Endothelial cell of umbilical vein (primary cell): ENCODE data around the gene IFNL3. TPM values are rescaled to one million over a fixed set of nuclear protein-coding genes. Genes with fewer than 3 reads are reported as not detected.

Experiments used
- BruUV-seq: library from RNA; stranded (reverse); fragments of 400-500 nt; replicated peaks from 2 replicates; lab custom pipeline; 2021; lab: Mats Ljungman, UMichigan
- CTCF ChIA-PET: fragments of 300-600, 350-600 bp; sonication (Branson Sonifier 250); formaldehyde crosslinking; loops from one replicate; lab custom pipeline; 2021; ENCODE audit warnings: antibody characterized with exemption, inconsistent platforms; lab: Charles Lee
- POLR2A ChIA-PET: fragments of 300-600, 350-600 bp; sonication (Branson Sonifier 250); formaldehyde crosslinking; loops from one replicate; lab custom pipeline; 2021; ENCODE audit warnings: antibody characterized with exemption, inconsistent platforms; lab: Charles Lee
- DNase-seq: peaks from one replicate; pipeline ENCODE4 v3.0.0-alpha.2; 2011; ENCODE audit warnings: low read depth, low spot score
- FAIRE-seq: peaks from 2 replicates; lab custom pipeline; 2011; peaks lifted over from hg19 to GRCh38; lab: Jason Lieb, UNC
- H2AFZ ChIP-seq: 2 replicates; pipeline ENCODE4 v1.6.0; 2012; ENCODE audit warnings: low read depth, low read length, control low read depth, inconsistent platforms
- H3K27ac ChIP-seq: 2 replicates; pipeline ENCODE4 v1.5.1; 2011; ENCODE audit warnings: low read depth, mild to moderate bottlenecking, control low read depth, low read length, moderate library complexity; ENCODE audit not compliant: insufficient read depth
- H3K27me3 ChIP-seq, 2 experiments: 2 replicates each; pipeline versions ENCODE4 v1.6.0 to v1.6.1; 2011; ENCODE audit warnings: low read length in 2 of 2, mixed read lengths in 1 of 2; ENCODE audit not compliant: control insufficient read depth in 2 of 2, insufficient read depth in 2 of 2
- H3K36me3 ChIP-seq, 2 experiments: 2 replicates in 1 of 2; 3 replicates in 1 of 2; pipeline ENCODE4 v1.5.1; 2011; ENCODE audit warnings: low read length in 2 of 2, mild to moderate bottlenecking in 1 of 2, moderate library complexity in 1 of 2; ENCODE audit not compliant: control insufficient read depth in 2 of 2, insufficient read depth in 2 of 2; ENCODE audit errors: extremely low read depth in 1 of 2
- H3K4me1 ChIP-seq: 3 replicates; pipeline ENCODE4 v1.5.1; 2011; ENCODE audit warnings: mild to moderate bottlenecking, low read length; ENCODE audit not compliant: control insufficient read depth, insufficient read depth; ENCODE audit errors: extremely low read depth
- H3K4me2 ChIP-seq: 2 replicates; pipeline ENCODE4 v1.6.1; 2011; ENCODE audit warnings: low read length, control low read depth, mixed read lengths; ENCODE audit not compliant: insufficient read depth
- H3K4me3 ChIP-seq, 3 experiments: fragments of 200-600 bp in 1 of 3; sonication (generic), shearing (Covaris generic) in 1 of 3; replicated peaks in 1 of 3; 2 replicates each; pipeline ENCODE4 v1.5.1; 2011 to 2016; ENCODE audit warnings: control low read depth in 3 of 3, low read length in 3 of 3, mild to moderate bottlenecking in 2 of 3, inconsistent platforms in 1 of 3, low read depth in 1 of 3, moderate library complexity in 1 of 3; ENCODE audit not compliant: insufficient read depth in 1 of 3
- H3K79me2 ChIP-seq: 2 replicates; pipeline ENCODE4 v1.6.0; 2012; ENCODE audit warnings: low read length, inconsistent platforms; ENCODE audit not compliant: control insufficient read depth, insufficient read depth
- H3K9ac ChIP-seq: replicated peaks from 2 replicates; pipeline ENCODE3; 2011; ENCODE audit warnings: low read length, control low read depth; ENCODE audit not compliant: insufficient read depth; ENCODE audit errors: extremely low read depth
- H3K9me1 ChIP-seq: replicated peaks from 3 replicates; pipeline ENCODE4 v1.6.0; 2011; ENCODE audit warnings: mild to moderate bottlenecking, low read length; ENCODE audit not compliant: control insufficient read depth, insufficient read depth; ENCODE audit errors: extremely low read depth
- H3K9me3 ChIP-seq: replicated peaks from 2 replicates; pipeline ENCODE4 v1.5.1; 2012; ENCODE audit warnings: low read length, inconsistent platforms; ENCODE audit not compliant: control insufficient read depth, insufficient read depth
- H4K20me1 ChIP-seq: replicated peaks from 2 replicates; pipeline ENCODE3; 2011; ENCODE audit warnings: mild to moderate bottlenecking, low read length; ENCODE audit not compliant: control insufficient read depth, insufficient read depth; ENCODE audit errors: extremely low read depth
- CTCF ChIP-seq, 2 donors: IDR thresholded peaks; 1 replicate in 1 of 2; 2 replicates in 1 of 2; pipeline ENCODE4 v1.5.1; 2011; ENCODE audit warnings: low read length in 2 of 2, mild to moderate bottlenecking in 2 of 2, moderate library complexity in 2 of 2, control low read depth in 1 of 2, inconsistent platforms in 1 of 2, low read depth in 1 of 2; ENCODE audit not compliant: insufficient read depth in 1 of 2; ENCODE audit errors: extremely low read depth in 1 of 2
- EZH2 ChIP-seq: IDR thresholded peaks from 2 replicates; pipeline ENCODE4 v1.6.1; 2012; ENCODE audit warnings: borderline replicate concordance, low read depth, mild to moderate bottlenecking, moderate library complexity, low read length, inconsistent platforms; ENCODE audit not compliant: severe bottlenecking
- FOS ChIP-seq: IDR thresholded peaks from 2 replicates; pipeline ENCODE4 v1.6.1; 2011; ENCODE audit warnings: mild to moderate bottlenecking, low read length, moderate library complexity, borderline replicate concordance; ENCODE audit not compliant: insufficient read depth
- GATA2 ChIP-seq: IDR thresholded peaks from 2 replicates; pipeline ENCODE4 v1.7.0; 2011; ENCODE audit warnings: low read depth, mild to moderate bottlenecking, moderate library complexity, mixed read lengths, low read length; ENCODE audit not compliant: insufficient read length, insufficient read depth
- JUN ChIP-seq: IDR thresholded peaks from 2 replicates; pipeline ENCODE4 v1.6.1; 2011; ENCODE audit warnings: borderline replicate concordance, low read depth; ENCODE audit not compliant: insufficient read length, insufficient read depth
- MAX ChIP-seq: IDR thresholded peaks from 2 replicates; pipeline ENCODE4 v1.6.1; 2011; ENCODE audit not compliant: insufficient read depth, insufficient read length
- MYC ChIP-seq: IDR thresholded peaks from one replicate; pipeline ENCODE4 v1.6.1; 2011; ENCODE audit warnings: mild to moderate bottlenecking, low read depth, low read length
- POLR2A ChIP-seq: IDR thresholded peaks from 2 replicates; pipeline ENCODE4 v1.6.1; 2012; ENCODE audit warnings: low read depth, mild to moderate bottlenecking, control low read depth, low read length
- POLR2AphosphoS5 ChIP-seq: IDR thresholded peaks from 2 replicates; pipeline ENCODE4 v1.6.1; 2012; ENCODE audit warnings: low read depth, mild to moderate bottlenecking, control low read depth, low read length, moderate library complexity; ENCODE audit not compliant: insufficient read depth
- dilution Hi-C: fragments of 300-500 bp; cut with MboI; formaldehyde crosslinking; loops from one replicate; pipeline ENCODE4 v1.15.0; 2019; ENCODE audit warnings: low sequenced_read_pairs; ENCODE audit not compliant: extremely low pct_ligation_motif_present
- intact Hi-C: fragments of 100-400 bp; cut with micrococcal nuclease; formaldehyde crosslinking; loops from one replicate; pipeline ENCODE4 v1.10.0; 2022
- polyA plus RNA-seq, 4 experiments: library from polyadenylated mRNA; depleted of rRNA in 3 of 4; stranded (reverse) in 3 of 4; unstranded in 1 of 4; fragments of >200 nt; gene quantifications; 2 replicates each; pipeline versions ENCODE4 v1.2.1 to v1.2.3, GENCODE V29; 2011 to 2012; ENCODE audit warnings: missing spikeins in 1 of 4
- total RNA-seq: library from RNA; stranded (reverse); gene quantifications from 2 replicates; pipeline ENCODE4 v1.2.3, GENCODE V29; 2021

IFNL3 gene
- total and polyA plus RNA-seq, 2 donors (not counting 3 experiments of a cell fraction or from before 2014, with no cell fraction given), result not detected

GRCh38 chr19:39203372-39204341, 41.1 kb downstream of the IFNL3 start, which contains the start of gene SYCN:
Gene SYCN, minus strand, starts transcription at chr19:39204263. Its CDS starts 9 bp downstream, at chr19:39204254.
- Histone ChIP-seq H4K20me1 (no peaks in the 10 kb centered on the region), H3K9me3 (no peaks in the 10 kb centered on the region), H2AFZ (no peak within 1 kb of the TSS), H3K27ac (no peak within 1 kb of the TSS), H3K36me3 (no peaks in the 10 kb centered on the region), H3K79me2 (no peaks in the 10 kb centered on the region), H3K27me3 (peaks cover 17 to 24% of the 10 kb centered on the region in 2 experiments), H3K4me3 (no peak within 1 kb of the TSS), H3K9me1 (no peaks in the 10 kb centered on the region), H3K4me2 (no peak within 1 kb of the TSS), H3K9ac (no peak within 1 kb of the TSS), H3K4me1 (no peaks in the 10 kb centered on the region)
- BruUV-seq, result no TSS peak
- intact Hi-C loops (no loop called here), dilution Hi-C loops (no loop called here)
- no peak for FAIRE-seq
- DNase-seq, result no peak
- POLR2A ChIA-PET, result no interaction called here
- TF ChIP-seq JUN (no peak), CTCF (IDR thresholded peaks at IDR 0.05; ENCODE audit: extremely low read depth in 1 of 2, insufficient read depth in 1 of 2, low read depth in 1 of 2, low read length in 2 of 2) (no peak), MYC (no peak), POLR2AphosphoS5 (no peak), POLR2A (no peak), FOS (no peak), GATA2 (no peak), EZH2 (no peak), MAX (no peak)
- CTCF ChIA-PET, result interaction anchor here (0.6 to 2.9 kb wide), 4 partner anchors 8 to 81 kb away, joined by 3 to 10 read pairs (median 3); no protein-coding TSS in a partner anchor
